NCI-H69 (cell line): Measurements from ENCODE around the gene ZNF541.

Source experiments
- DNase-seq: peaks from one replicate; lab custom pipeline; 2025; lab: John Stamatoyannopoulos, UW

Gene ZNF541

GRCh38 chr19:47544075-47544474 is 28.9 kb downstream of the ZNF541 start:
- DNase-seq: no peak

- DNase-seq: no peak
Measured at GRCh38 chr19:47542030-47542475, 30.9 kb downstream of the ZNF541 start.

- DNase-seq: no peak
Measured at GRCh38 chr19:47541518-47541917, 31.4 kb downstream of the ZNF541 start.

GRCh38 chr19:47540748-47541147 is 32.2 kb downstream of the ZNF541 start:
- DNase-seq: no peak

- DNase-seq: no peak
Measured at GRCh38 chr19:47539747-47540311, 33.1 kb downstream of the ZNF541 start.

GRCh38 chr19:47538812-47539211 is 34.1 kb downstream of the ZNF541 start:
- DNase-seq: no peak

GRCh38 chr19:47537493-47537892 is 35.5 kb downstream of the ZNF541 start:
- DNase-seq: no peak

GRCh38 chr19:47534628-47535027 is 38.3 kb downstream of the ZNF541 start:
- DNase-seq: no peak

- DNase-seq: peak; percentile 27
Measured at GRCh38 chr19:47531640-47532387, 41.1 kb downstream of the ZNF541 start.

- no peak for DNase-seq
Measured at GRCh38 chr19:47529018-47529742, 43.8 kb downstream of the ZNF541 start.

- DNase-seq: no peak
Measured at GRCh38 chr19:47526798-47527197, 46.1 kb downstream of the ZNF541 start.

- DNase-seq: peak; percentile 53
Measured at GRCh38 chr19:47523473-47523872, 49.5 kb downstream of the ZNF541 start.
